Measurements from ENCODE around the gene MTIF3.

DNA sequence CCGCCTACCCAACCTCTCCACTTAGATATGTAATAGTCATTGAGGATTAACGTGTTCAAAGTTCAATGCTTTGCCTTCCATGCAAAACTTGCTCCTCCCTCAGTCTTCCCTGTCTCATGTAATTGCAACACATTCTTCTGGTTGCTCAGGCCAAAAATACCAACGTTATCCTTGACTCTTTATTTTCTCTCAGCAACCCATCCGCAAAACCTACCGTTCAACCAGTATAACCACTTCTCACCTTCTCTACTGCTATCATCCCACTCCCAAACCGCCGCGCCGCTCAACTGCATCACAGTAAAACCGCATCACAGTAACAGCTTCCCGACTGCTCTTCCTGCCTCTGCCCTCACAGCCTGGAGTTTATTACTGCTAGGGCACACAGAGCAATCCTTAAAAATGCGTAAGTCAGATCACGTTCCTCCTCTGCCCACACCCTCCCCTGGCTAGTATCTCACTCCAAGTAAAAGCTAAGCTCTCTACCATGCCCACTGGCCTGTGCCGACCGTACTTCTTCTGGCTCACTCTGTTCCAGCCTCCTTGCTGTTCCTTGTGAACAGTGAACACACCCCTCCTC lies 8.2 kb downstream of the MTIF3 start:
- TF ChIP-seq, protein P1, sequence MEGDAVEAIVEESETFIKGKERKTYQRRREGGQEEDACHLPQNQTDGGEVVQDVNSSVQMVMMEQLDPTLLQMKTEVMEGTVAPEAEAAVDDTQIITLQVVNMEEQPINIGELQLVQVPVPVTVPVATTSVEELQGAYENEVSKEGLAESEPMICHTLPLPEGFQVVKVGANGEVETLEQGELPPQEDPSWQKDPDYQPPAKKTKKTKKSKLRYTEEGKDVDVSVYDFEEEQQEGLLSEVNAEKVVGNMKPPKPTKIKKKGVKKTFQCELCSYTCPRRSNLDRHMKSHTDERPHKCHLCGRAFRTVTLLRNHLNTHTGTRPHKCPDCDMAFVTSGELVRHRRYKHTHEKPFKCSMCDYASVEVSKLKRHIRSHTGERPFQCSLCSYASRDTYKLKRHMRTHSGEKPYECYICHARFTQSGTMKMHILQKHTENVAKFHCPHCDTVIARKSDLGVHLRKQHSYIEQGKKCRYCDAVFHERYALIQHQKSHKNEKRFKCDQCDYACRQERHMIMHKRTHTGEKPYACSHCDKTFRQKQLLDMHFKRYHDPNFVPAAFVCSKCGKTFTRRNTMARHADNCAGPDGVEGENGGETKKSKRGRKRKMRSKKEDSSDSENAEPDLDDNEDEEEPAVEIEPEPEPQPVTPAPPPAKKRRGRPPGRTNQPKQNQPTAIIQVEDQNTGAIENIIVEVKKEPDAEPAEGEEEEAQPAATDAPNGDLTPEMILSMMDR (IDR thresholded peaks at IDR 0.05): no peak
- TF ChIP-seq POLR2A (IDR thresholded peaks at IDR 0.05): no peak
